SH-SY5Y (cell line): ENCODE measurements around the gene CERT1.

ENCODE experiments used
- GATA2 ChIP-seq: IDR thresholded peaks from 2 replicates; pipeline ENCODE4 v1.6.1; 2011; ENCODE audit warnings: mild to moderate bottlenecking, low read depth, low read length
- GATA3 ChIP-seq: IDR thresholded peaks from 2 replicates; pipeline ENCODE4 v1.6.1; 2011; ENCODE audit warnings: low read depth, mild to moderate bottlenecking, low read length, moderate library complexity

DNA sequence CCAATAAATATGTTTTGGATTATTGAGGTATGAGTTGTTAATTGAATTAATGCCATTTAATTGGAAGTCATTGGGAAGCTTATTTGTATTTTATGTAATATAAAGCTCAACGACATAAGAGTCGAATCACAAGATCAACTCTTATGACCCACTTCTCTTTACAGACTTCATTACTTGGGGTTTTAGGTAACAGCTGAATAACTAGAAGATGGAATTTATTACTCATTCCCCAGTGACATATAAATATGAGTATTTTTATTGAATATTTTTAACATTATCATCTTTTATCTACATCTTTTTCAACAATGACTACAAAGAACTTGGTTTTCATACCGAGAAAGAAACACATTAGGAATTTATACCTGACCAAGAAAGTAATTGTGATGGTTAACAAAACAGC lies 153.3 kb downstream of the CERT1 start:
- no peak for TF ChIP-seq GATA3
- no peak for TF ChIP-seq GATA2
